Measurements from ENCODE around the gene MMP24OS.
A peak's percentile ranks its signal among the peaks of the same experiment; 100 is the strongest.
"Not testable (repeated sequence)": the region's sequence is repeated elsewhere in the genome, so short reads cannot be mapped to it uniquely, and the experiment has no call there.

MMP24OS gene

DNA sequence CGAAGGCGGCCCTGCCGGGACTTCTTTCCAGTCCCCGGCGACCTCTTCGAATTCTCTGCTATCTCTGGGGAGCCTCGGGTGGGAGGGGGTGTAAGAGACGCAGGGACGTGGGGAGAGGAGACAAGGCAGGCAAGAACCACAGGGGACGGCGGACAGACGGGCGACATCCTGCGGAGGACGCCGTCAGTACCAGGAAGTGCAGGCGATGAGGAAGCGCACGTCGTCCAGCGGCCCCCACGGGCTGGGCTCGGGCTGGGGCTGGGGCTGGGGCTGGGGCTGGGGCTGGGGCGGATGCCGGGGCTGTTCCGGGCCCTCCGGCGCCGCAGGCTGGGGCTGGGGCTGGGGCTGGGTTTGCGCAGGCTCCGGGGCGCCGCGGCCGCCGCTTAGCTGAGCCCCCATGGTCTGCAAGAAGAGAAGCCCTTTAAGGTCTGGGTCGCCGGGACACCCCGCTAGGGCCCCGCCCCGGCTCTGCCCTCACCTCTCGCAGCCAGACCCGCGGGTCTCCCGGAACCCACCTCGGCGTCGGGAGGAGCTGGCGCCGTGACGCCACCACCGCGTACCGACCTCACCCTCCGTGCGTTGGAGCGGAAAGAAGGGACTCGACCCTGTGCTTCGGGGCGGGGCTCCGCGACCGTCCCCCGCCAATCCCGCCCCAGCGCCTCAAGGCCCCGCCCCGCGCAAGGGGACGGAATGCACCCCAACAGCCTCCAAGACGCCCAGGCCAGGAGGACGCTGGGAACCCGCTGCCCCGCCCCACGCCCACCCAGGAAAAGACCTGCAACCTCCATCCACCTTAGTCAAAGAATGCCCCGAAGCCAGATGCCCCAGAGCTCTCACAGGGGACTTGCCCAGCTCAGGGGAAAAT, at the start of gene MMP24OS:
Gene MMP24OS, minus strand, starts transcription at position 592 of the 865 bp plus-strand sequence. Its CDS starts 193 bp downstream, at position 399.
- DNase-seq = peak; percentile 95

DNA sequence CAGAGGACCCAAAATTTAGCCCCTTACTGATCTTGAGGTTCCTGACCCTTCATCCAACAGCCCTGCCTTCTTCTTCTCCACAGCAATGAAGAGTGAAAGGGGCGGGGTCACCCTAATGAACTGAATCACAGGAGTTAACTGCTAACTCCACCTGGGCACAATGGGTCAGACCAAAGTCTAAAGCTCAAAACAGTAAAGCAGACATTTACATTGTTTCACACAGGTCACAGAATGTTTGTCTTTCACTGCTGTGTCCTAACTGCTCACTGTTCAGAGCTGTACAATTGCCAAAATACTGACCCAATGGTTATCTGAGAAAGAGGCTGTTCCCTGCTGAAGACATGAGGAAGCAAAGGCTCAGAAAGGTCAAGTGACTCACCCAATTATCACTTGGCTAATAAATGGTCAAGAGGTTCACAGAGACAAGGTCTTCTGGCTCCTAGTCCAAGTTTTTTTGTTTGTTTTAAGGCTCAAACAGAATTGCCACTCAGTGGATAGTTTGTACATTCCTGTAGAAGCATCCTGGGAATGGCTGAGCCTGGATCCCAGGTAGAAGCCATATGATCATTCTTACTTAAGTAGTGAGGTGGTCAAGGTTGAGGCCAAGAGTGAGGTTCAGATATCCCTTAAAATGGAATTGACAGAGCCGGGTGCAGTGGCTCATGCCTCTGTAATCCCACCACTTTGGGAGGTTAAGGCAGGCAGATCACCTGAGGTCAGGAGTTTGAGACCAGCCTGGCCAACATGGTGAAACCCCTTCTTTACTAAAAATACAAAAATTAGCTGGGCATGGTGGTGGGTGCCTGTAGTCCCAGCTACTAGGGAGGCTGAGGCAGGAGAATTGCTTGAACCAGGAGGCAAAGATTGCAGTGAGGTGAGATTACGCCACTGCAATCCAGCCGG, 49.4 kb upstream of the MMP24OS start:
- peak; percentile 40 for DNase-seq

DNA sequence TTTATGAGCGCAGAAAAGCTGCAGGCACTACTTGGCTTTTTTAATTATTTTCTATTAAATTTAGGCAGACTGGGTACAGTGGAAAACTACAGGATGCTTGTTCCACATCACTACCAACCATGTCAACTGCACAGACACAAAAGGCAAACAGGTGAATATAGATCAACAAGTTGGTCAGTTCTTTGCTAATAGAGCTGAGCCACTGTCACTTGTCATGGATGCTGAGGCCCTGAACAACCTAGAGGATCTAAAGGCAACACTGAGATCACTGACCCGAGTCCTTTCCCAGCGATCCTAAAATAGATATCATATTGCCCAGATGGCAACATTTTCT, 48.8 kb upstream of the MMP24OS start:
- DNase-seq = no peak

DNA sequence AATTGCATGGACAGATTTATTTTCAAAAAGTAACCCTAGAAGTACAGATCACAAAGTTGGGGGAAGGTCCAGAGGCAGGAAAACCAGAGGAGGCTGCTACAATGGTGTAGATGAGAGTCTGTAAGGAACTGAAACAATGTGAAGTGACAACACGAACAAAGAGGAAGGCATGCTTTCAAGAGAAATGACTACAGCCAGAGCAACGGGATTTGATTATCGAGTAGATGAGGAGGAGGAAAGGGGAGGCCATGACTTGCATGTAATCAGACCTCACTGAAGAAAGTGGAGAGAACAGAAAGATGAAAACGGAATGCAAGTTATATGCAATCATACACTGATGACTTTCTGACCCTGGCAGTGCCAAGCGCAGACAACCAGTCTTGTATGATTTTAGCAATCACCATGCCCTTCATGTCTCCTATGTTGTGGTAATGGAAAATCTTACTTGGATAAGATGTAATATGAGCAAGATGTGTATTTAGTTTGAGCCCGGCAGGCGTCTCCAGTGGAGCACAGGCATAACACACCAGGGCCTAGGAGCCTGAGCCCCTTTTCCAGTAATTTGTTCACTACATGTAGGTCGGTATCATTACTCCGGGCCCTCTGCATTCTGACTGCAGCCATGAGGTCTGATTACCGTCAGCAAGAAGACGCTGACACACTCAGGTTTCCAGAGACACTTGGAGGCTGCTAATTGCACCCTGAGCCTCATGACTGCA, 48.3 kb upstream of the MMP24OS start:
- DNase-seq = no peak

DNA sequence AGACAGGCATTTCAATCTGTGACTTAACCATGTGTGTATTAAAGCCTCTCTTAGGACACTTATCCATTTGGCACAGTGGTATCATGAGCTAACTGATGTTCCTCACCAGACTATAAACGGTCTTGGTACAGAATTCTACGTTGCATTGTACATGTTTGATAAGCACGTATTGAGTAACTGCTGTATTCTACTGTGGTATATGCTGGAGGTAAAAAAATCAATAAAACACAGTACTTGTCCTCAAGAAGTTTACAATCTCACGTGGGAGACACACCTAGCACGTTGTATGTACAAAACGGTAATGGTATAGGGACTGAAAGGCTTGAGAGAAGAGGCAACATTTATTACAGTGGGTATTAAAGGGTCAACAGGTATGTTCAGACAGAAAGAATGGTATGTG, 47.5 kb upstream of the MMP24OS start:
- DNase-seq = no peak

DNA sequence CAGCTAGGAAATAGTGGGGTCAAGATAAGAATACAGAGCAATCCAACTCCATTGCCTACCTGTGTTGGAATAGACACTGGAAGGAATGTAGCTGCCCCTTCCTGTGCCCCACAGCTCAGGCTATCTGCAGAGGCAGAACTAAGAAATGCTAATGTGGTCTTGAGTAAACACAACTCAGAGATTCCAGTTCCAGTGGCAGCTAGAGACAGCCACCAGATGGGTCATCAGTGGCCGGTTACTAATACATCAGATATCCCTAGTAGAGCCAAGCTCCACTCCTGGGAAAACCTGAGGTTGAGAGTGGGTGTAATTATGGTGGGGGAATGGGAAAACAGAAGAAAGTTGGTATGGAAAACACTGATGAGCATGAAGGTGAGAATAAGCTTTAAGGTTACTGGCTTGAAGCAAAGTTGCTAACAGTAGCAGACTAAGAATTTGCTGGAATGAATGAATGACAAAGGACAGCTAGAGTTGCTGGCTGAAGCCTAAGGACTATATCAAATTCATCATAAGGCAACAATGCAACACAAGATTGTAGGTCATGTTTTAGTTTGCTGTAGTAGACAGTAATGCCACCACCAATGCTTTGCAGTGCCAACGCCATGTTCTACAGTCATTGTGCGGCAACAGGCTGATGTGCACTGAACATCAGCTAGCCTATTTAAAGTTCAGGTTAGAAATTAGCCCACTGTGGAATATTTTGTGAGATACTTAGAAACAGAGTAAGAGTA, 42.6 kb upstream of the MMP24OS start:
- DNase-seq = peak; percentile 30

DNA sequence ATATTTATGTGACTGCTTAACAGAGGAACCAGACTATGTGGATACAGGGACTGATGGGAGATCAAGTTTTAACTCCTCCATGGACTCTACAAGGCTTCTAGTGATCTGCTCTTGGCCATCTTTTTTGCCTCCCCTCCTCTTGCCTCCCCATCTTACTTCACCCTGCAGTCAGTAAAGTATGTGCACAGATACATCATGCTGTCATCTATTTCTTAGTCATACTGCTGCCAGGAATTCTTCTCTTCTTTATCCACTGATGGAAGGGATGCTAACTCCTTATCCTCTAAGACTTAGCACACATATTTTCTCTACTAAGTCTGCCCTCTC, 41.9 kb upstream of the MMP24OS start:
- peak; percentile 38 for DNase-seq

DNA sequence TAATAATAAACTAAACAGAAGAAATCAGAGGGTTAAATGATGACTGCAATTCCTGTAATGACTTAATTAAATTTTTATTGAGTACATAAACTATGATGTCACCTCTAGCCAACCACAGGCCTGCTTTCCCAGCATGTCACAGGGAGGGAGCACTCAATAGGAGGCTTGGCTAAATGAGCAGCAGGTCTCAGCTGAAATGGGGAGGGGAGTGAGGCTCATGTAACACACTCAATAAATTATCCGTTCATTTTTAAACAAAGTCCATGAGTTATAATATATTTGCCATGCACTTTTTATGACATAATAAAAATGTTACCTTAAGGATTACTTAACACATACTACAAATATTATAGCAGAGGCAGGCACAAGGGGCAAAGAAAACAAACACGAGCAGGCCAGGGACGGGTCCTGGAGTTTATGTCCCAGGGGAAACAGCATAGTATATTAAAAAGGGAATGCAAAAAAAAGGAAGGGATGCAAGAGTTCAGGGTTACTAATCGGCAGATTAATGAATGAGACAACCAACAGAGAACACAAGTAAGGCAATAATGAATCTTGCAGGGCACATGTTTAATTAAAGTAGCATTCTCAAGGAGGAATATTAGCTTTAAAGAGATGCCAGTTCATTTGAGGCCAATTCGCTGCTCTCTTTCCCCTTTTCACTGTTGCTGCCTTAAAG, 41.4 kb upstream of the MMP24OS start:
- DNase-seq = peak; percentile 95

DNA sequence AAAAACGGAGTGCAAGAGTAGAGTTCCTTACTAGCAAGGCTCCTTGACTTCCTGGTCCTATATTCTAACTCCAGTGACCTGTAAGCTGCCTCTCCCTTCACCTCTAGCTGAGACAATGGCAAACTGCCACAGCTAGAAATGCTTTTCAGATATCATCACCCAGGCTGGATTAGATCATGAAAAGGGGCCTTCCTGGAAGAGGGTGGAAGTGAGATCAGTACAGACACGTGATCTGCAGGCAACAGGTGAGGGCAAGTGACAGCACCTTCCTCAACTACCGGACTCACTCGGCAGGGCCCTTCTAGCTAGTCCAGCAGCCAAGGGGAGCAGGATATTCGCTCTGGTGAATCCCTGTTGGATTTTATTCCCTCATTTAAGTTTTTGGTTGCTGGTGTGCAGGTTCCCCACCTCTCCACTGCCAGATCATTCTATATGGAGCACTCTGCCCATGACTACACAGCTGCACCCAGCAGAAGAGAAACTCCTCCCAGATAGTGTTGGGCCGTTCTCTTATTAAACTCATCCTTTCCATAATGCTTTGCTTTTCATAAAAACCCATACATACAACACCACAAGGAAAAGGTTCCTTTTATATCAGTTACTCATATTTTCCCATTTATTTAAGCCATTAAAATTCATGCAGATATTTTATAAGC, 40.7 kb upstream of the MMP24OS start:
- peak; percentile 81 for DNase-seq

DNA sequence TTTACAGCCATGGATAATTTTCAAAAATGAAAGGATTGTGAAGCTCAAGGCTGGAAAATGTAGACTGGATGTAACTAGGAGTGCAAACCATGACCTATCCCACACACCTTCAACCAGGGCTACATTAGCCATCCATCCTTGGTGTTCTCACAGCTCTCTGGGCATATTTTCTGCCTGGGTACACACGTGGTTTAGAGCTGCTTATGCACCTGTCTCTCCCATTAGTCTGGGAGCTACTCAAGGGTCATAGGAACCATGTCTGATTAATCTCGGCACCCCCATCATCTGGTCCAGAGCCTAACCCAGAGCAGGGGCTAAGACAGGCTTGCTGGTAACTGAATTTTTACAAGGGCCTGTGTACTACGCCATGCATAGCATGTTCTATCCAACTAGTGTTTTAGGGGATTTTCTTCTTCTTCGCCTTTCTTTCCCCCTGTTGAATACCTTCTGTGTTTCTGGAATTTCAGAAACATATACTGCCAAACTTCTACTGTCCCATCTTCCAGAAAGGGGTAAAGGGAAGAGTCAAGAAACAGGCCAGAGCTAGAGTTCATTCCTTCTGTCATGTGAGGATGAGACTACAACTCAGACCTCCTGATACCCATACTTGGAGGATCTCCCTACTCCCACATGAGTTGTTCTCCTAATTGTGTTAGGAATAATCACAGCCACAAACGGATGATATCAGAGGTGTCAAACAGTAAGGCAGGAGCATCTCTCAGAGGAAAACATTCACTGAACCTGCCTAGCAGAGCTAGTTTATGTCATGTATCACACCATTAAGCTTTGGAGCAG, 39.7 kb upstream of the MMP24OS start:
- no peak for DNase-seq

DNA sequence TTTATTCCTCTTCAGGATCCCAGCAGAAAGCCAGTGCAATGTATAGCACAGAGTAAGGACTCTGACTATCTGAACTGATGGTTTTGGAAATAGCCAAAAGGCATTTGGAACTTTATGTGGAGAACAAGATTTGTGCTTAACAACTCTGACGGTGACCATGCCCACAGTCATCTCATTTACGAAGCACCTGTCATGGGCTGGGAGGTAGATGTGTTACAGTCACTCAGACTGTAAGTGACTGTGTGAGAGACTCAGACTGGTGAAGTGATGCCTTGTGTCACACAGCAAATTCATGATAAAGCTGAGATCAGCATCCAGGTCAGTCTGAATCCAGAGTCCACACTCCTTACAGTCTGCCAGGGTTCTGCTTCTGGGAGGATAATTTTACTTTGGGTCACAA, 38.2 kb upstream of the MMP24OS start:
- DNase-seq = no peak

DNA sequence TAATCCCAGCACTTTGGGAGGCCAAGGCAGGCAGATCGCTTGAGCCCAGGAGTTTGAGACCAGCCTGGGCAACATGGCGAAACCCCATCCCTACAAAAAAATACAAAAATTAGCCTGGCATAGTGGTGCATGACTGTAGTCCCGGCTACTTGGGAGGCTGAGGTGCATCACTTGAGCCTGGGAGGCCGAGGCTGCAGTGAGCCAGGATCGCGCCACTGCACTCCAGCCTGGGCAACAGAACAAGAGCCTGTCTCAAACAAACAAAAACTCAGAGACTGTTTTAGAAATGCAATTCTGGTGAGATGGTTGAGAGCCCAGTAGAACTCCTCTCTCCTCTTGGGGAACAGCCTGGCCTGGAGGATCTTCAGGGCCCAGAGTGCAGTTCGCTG, 37.7 kb upstream of the MMP24OS start:
- not testable (repeated sequence) for DNase-seq

DNA sequence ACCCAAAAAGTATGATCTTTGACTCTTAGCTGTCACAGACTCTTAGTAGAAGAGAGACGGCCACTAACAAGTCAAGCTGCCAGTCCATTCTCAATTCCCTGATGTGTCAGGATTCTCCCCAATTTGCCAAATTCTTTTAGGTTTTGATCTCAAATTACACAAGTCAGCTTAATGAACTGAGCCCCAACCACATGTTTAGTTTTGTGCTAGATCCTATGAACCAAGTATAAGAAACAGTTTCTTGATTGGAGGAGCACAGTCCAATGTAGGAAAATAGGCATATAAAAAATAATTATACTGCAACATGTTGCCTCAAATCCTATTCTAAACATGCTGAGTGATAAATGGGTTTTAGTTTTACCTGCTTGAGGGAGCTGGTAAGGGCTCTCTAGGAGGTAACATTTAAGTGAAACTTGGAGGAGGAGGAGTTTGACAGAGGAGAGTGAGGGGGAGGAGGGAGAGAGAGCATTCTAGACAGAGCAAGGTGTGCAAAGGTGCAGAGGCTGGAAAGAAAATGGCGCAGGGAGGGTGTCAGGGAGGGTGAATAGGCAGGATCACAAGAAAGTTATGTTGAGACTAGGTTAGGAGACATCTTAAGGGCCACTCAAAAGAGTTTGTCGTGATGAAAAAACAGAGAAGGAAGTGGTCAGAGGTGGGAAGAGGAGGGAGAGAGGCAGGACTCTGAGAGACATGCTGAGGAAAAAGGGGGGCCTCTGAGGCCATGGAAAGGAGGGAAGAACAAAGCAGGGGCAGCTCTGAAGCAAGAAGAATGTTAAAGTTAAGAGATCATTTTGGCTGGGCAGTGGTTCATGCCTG, 37.1 kb upstream of the MMP24OS start:
- no peak for DNase-seq

DNA sequence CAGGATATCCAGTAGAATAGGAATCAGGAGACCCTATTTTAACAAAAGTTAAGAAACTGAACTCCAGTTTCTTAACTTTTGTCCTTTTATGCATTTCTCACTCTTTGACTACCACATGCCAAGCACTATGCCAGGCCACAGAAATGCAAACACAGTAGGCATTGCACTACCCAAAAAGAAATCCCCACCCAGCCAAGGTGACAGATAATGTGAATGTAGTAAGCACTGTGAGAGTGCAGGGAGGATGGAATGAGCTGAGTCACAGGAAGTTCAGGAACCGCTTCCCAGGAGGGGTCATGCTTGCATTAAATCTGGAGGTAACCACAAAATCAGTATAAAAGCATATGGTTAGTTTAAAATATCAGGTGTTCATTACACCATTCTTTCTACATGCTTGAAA, 34.4 kb upstream of the MMP24OS start:
- peak; percentile 44 for DNase-seq

DNA sequence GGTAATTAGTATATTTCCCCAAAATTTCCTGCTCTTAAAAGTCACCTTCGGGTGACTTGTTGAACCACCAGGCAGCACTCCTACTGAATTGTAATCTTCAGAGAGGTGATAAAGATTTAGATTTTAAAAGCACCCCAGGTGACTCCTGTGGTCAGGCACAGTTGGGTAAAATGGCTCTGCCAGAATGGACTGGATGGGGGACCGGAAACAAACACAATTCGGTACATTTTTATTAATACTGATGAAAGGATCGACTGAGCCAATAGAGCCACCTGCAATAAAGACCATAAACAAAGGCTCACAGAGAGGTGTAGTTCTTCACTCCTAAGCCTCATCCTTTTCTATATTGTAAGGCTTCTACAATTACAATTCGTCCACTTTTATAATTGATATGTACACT, 33.9 kb upstream of the MMP24OS start:
- DNase-seq = no peak

DNA sequence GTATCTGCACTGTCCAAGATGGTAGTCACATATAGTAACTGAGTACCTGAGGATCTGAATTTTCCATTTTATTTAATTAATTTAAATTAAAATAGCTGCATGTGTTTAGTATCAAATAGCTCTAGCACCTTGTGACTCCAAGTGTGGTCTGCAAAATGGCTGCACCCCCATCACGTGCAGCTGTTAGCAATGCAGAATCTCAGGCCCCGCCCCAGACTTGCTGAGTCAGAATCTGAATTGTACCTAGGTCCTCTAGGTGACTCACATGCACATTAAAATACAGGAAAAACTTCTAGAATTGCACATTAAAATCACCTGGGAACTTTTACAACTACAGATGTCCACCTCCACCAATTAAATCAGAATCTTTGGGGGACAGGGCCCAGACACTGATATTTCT, 33.5 kb upstream of the MMP24OS start:
- DNase-seq = peak; percentile 49

DNA sequence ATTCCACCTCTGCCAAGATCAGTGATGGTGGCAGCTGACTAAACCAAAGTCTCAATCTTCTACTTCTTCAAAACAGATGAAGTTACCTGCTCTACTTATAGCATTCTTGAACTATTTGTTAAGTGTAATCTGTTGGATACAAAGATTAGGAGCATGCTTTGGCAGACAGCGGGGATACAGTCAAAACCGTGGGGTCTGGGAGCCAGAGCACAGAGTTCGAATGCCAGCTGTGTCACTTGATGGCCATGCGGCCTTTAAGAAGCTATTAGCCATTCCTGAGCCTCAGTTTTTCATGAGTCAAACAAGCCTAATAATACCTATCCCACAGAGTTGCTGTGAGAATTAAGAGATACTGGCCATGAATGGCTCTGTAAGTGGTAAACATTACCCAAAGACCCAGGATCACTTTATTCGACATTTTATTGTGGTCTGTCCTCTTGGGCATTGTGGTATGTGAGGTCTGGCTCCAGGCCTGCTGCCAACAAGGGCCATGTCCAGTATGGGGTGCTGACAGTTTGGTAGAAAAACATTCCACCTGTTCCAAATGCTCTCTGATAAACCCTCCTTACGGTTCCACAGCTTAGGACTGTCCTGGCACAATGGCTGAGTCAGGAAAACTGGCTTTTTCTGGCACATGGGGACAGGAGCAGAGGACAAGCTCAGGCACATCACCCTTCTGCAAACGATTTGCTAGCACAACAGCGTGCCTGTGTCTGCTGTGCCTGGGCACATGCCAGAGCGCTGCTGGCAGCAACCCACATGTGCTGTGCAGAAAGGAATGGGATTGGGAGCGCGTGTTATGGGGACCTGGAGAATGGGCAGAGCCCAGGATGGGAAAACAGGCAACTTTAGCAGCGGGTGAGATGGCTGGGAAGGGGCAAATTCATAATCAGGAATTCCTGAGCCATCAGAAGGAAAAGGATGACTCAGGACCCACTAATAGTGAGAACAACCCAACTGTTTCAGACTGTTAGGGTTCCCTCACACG, 30.0 kb upstream of the MMP24OS start:
- DNase-seq = peak; percentile 58

DNA sequence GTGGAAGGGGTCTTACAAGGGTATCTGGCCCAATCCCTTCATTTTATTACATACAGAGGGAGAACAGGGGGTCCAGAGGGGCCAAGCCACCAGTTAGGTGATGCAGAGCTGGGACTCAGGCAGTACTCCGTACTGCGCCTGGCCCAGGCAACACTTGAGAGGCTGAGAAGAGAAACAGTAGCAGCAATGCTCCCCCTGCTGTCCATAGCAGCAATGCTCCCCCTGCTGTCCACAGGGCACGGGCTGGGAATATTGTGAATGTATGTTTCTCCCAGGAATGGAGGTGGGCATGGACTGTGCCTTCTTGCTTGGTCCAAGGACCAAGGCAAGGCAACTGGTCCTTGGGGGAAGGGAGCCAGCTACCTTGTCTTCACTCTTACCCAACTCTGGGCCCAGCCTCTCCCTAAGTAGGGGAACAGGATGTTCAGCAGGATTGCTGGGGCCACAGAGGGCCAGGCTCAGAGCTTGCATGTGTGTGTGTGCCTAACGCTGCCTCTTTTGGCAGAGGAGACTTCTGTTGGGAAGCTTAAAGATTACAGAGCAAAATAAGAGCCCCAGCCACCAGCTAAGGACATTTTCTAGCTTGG, 29.1 kb upstream of the MMP24OS start:
- DNase-seq = peak; percentile 69
